GM21526 (cell line): ENCODE data around the gene CC2D2B.

Experiments used
- ATAC-seq: cut with Tn5 transposase; IDR thresholded peaks from one replicate; pipeline ENCODE4 v1.9.1; 2021; ENCODE audit warnings: moderate library complexity; ENCODE audit not compliant: unreplicated experiment, low FRiP score

CC2D2B gene

GRCh38 chr10:96074776-96075175, 167.0 kb downstream of the CC2D2B start:
- ATAC-seq: no peak

- ATAC-seq: no peak
Measured at GRCh38 chr10:96075977-96076376, 168.2 kb downstream of the CC2D2B start.

- no peak for ATAC-seq
Measured at GRCh38 chr10:96077156-96077555, 169.4 kb downstream of the CC2D2B start.

GRCh38 chr10:96082153-96082552, 174.4 kb downstream of the CC2D2B start:
- no peak for ATAC-seq
